GM12891 (cell line): Measurements from ENCODE around the gene IER5. TPM values are rescaled to one million over a fixed set of nuclear protein-coding genes. Genes with fewer than 3 reads are reported as not detected.
A peak's percentile ranks its signal among the peaks of the same experiment; 100 is the strongest.
"Not testable (repeated sequence)": the region's sequence is repeated elsewhere in the genome, so short reads cannot be mapped to it uniquely, and the experiment has no call there.

Experiments used
- DNase-seq: peaks from one replicate; pipeline ENCODE4 v3.0.0; 2011; ENCODE audit warnings: low spot score; ENCODE audit not compliant: insufficient read length
- FAIRE-seq: peaks from 2 replicates; lab custom pipeline; 2011; peaks lifted over from hg19 to GRCh38; lab: Jason Lieb, UNC
- PAX5 ChIP-seq: IDR thresholded peaks from 2 replicates; pipeline ENCODE4 v1.6.1; 2011; ENCODE audit warnings: low read length, moderate library complexity, mild to moderate bottlenecking; ENCODE audit not compliant: insufficient read depth, severe bottlenecking
- POLR2A ChIP-seq: IDR thresholded peaks from 2 replicates; pipeline ENCODE4 v1.6.1; 2011; ENCODE audit warnings: low read depth, low read length, control low read depth
- POLR2AphosphoS5 ChIP-seq: IDR thresholded peaks from 2 replicates; pipeline ENCODE4 v1.6.1; 2011; ENCODE audit warnings: low read depth, low read length, control low read depth
- POU2F2 ChIP-seq: IDR thresholded peaks from 2 replicates; pipeline ENCODE4 v1.6.1; 2011; ENCODE audit warnings: low read depth, mild to moderate bottlenecking, control low read depth, low read length, moderate library complexity
- SPI1 ChIP-seq: IDR thresholded peaks from 2 replicates; pipeline ENCODE4 v1.6.1; 2011; ENCODE audit warnings: low read depth, low read length, control low read depth
- TAF1 ChIP-seq: IDR thresholded peaks from 2 replicates; pipeline ENCODE4 v1.6.1; 2011; ENCODE audit warnings: low read depth, low read length, control low read depth
- polyA plus RNA-seq: library from polyadenylated mRNA; unstranded; fragments of >200 nt; gene quantifications from one replicate; pipeline ENCODE4 v1.2.1, GENCODE V29; 2012; ENCODE audit warnings: low read depth, missing spikeins, inconsistent platforms; ENCODE audit not compliant: missing spikeins

Gene IER5
- 33.9 TPM for polyA plus RNA-seq

DNA sequence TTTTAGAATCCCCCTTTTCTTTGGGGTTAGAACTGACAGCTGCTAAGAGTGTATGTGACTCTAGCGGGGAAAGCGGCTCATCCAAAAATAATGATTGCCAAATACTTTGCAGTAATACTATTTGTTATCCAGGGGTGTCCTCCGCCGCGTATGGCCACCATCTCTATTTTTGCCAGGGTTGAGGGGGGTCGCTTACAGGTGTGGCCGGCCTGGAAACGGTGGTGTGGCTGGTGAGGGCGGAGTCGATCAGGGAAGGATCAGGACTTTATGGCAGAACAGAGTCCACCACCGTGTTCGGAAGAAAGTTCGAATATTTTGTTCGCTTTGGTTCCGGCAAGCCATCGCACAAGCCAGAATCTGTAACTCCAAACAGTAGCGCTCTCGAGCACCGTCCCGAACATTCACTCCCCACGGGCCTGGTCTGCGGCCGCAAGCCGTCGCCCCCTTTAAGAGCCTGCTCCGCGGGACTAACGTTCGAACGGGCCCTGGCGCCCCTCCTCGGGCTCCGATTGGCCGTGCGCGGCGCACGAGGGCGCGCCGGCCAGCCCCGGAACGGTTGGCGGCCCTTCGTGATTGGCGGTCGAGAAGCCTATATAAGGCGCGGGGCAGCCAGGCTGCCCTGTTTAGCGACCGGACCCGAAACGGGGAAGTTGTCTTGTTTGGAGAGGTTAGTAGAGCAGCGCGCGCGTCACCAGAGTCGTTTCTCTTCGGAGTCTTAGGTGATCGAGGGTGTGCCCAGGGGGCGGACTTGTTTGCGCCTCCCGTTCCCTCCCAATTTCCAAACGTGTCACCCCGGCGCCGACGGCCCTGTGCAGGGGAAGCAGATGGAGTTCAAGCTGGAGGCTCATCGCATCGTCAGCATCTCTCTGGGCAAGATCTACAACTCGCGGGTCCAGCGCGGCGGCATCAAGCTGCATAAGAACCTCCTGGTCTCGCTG lies at the start of gene IER5:
IER5 (plus strand) TSS at position 622 of the 938 bp plus-strand sequence; CDS start at position 825, 203 bp downstream.
- DNase-seq (peak; percentile 84), FAIRE-seq (peak; percentile 90)

GRCh38 chr1:181040284-181040865 lies 48.1 kb upstream of the IER5 start:
- FAIRE-seq, result no peak

More for the DNA sequence above, at the start of gene IER5:
- TF ChIP-seq POLR2A (peak; percentile 100), TAF1 (peak; percentile 99), SPI1 (no peak), POU2F2 (peak; percentile 98), PAX5 (peak; percentile 1), POLR2AphosphoS5 (peak; percentile 100)

GRCh38 chr1:181043025-181043888 lies 45.2 kb upstream of the IER5 start:
- DNase-seq, result no peak
- TF ChIP-seq TAF1 (no peak), POLR2A (no peak), PAX5 (no peak), POU2F2 (no peak), POLR2AphosphoS5 (no peak)
- FAIRE-seq, result no peak

More at GRCh38 chr1:181040284-181040865, 48.1 kb upstream of the IER5 start:
- DNase-seq, result no peak
- TF ChIP-seq SPI1, result no peak
- TF ChIP-seq PAX5, result no peak
- no peak for TF ChIP-seq POLR2AphosphoS5
- no peak for TF ChIP-seq TAF1

DNA sequence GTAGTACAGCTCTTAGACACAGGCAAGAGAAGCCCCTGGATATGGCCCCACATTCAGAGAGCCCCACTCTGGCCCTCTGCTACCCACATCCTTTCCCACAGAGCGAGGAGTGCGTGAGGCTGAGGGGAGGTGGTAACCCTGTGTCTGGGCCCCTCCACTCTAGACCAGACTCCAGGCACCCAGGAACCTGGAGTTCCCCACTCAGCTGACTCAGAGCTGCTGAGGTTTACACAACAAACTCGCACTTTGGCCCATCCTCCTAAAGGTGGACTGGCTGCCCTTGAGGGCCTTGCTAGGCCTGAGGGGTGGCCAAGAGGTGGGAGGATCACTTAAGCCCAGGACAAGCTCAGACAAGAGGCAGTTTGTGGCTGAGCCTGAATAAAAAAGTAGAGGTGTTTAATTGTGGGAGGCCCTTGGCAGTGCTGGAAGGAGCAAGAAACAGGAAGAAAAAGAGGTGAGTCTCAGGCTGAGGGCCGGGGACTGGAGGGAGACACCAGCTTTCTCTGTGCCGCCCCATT lies 44.0 kb upstream of the IER5 start:
- peak; percentile 85 for FAIRE-seq
- peak; percentile 44 for DNase-seq
- TF ChIP-seq POLR2AphosphoS5 (no peak), SPI1 (peak; percentile 33; the same call in 1 of the 2 replicates), POU2F2 (no peak)

DNA sequence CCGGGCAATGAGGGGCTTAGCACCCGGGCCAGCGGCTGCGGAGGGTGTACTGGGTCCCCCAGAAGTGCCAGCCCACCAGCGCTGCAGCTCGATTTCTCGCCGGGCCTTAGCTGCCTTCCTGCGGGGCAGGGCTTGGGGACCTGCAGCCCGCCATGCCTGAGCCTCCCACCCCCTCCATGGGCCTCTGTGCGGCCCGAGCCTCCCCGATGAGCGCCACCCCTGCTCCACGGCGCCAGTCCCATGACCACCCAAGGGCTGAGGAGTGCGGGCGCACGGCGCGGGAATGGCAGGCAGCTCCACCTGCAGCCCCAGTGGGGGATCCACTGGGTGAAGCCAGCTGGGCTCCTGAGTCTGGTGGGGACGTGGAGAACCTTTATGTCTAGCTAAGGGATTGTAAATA lies 42.6 kb upstream of the IER5 start:
- FAIRE-seq, DNase-seq: not testable (repeated sequence)

GRCh38 chr1:181049378-181049777 lies 39.1 kb upstream of the IER5 start:
- FAIRE-seq (no peak), DNase-seq (no peak)
- TF ChIP-seq POLR2A, result no peak
- no peak for TF ChIP-seq POLR2AphosphoS5
- TF ChIP-seq SPI1, result no peak
- no peak for TF ChIP-seq TAF1
- TF ChIP-seq POU2F2, result no peak

DNA sequence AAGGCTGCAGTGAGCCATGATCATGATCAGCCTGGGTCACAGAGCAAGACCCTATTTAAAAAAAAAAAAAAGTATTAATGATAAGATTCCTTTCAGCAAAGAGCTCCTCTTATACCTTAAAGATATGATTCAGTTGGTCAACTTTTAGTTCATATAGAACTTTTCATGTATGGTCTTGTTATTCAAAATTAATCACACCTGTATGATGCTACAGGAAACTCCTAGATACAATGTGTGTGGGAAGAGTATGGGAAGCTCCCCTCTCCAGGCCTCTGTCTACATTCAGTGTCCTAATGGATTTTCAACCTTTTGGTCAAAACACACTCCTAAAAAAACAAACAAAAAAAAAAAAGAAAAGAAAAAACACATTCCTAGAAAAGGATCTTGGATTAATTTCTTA lies 37.6 kb upstream of the IER5 start:
- no peak for TF ChIP-seq SPI1
- no peak for TF ChIP-seq PAX5
- TF ChIP-seq POLR2A, result no peak
- TF ChIP-seq POU2F2, result no peak
- TF ChIP-seq TAF1, result no peak
- no peak for TF ChIP-seq POLR2AphosphoS5
- FAIRE-seq (no peak), DNase-seq (no peak)

GRCh38 chr1:181056560-181056959 lies 31.9 kb upstream of the IER5 start:
- TF ChIP-seq PAX5 (no peak), POLR2AphosphoS5 (no peak), POLR2A (no peak), TAF1 (no peak), POU2F2 (no peak), SPI1 (no peak)
- no peak for FAIRE-seq
- DNase-seq, result no peak

GRCh38 chr1:181057079-181057478 lies 31.4 kb upstream of the IER5 start:
- no peak for DNase-seq
- no peak for FAIRE-seq

GRCh38 chr1:181059435-181059834 lies 29.1 kb upstream of the IER5 start:
- TF ChIP-seq SPI1 (no peak), POU2F2 (no peak), PAX5 (no peak), TAF1 (no peak)
- no peak for DNase-seq
- FAIRE-seq, result no peak

More at GRCh38 chr1:181057079-181057478, 31.4 kb upstream of the IER5 start:
- no peak for TF ChIP-seq PAX5
- no peak for TF ChIP-seq POLR2A
- TF ChIP-seq TAF1, result no peak
- TF ChIP-seq POU2F2, result no peak
- no peak for TF ChIP-seq SPI1
- no peak for TF ChIP-seq POLR2AphosphoS5
